Subcutaneous adipose tissue (tissue), 4 donors: ENCODE data around the gene KCNE4. TPM values are rescaled to one million over a fixed set of nuclear protein-coding genes. Genes with fewer than 3 reads are reported as not detected.

Experiments used
- CTCF ChIP-seq: fragments of 450-650 bp; IDR thresholded peaks from one replicate; pipeline ENCODE4 v1.5.1; 2016; ENCODE audit warnings: low read depth, mild to moderate bottlenecking, control low read depth, antibody characterized with exemption, moderate library complexity
- total RNA-seq, 4 donors: library from RNA; depleted of rRNA; stranded (reverse); fragments of >200 nt; gene quantifications; one replicate each; pipeline ENCODE4 v1.1.0, GENCODE V29; 2016

Gene KCNE4
- total RNA-seq, 4 donors from 2014 or later, result 2.9 to 8.5 (median 6.8) TPM

DNA sequence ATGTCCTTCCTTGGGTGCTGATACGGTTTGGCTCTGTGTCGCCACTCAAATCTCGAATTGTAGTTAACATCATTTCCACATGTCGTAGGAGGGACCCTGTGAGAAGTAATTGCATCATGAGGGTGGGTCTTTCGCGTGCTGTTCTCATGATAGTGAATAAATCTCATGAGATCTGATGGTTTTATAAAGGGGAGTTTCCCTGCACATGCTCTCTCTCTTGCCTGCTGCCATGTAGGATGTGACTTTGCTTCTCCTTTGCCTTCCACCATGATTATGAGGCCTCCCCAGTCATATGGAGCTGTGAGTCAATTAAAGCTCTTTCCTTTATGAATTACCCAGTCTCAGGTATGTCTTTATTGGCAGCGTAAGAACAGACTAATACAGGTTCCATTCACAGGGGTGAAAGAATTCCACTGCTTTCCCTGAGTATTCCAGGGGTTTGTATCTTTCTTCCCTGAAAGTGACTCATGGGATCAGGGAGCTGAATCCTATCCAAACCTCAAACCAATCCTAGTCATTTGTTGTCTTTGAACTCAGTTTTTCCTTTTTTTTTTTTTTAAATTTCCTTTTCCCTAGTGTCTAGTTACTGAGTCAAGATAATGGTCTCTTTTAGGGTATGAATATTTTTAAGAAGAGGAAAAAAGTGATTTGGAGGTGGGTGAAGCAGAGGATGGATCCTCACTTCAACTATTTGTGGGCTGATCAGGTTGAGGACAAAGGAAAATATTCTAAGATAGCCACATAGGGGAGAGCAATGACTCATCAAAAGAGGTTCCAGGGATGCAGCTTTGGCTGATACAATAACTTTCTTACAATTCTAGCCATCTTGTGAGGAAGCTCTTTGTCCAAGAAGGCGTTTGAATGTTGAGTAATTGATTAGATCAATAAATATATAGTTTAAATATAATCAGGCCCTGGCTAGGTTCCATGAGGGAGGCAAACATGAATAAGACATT, 19.5 kb upstream of the KCNE4 start:
- TF ChIP-seq CTCF, result no peak

DNA sequence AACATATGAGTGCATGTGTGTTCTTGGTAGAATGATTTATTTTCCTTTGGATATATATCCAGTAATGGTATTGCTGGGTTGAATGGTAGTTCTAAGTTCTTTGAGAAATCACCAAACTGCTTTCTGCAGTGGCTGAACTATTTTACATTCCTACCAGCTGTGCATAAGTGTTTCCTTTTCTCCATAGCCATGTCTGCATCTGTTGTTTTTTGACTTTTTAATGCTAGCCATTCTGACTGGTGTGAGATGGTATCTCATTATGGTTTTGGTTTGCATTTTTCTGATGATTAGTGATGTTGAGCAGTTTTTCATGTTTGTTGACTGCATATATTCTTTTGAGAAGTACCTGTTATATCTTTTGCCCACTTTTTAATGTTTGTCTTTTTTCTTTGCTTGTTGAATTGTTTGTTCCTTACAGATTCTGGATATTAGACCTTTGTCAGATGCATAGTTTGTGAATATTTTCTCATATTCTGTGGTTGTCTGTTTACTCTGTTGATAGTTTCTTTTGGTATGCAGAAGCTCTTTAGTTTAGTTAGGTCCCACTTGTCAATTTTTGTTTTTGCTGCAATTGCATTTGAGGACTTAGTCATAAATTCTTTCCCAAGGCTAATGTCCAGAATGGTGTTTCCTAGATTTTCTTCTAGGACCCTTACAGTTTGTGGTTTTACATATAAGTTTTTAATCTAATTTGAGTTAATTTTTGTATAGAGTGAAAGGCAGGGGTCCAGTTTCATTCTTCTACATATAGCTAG, 17.6 kb upstream of the KCNE4 start:
- TF ChIP-seq CTCF, result no peak

GRCh38 chr2:223036790-223037444, 15.1 kb upstream of the KCNE4 start:
- no peak for TF ChIP-seq CTCF

GRCh38 chr2:223037445-223037800, 14.6 kb upstream of the KCNE4 start:
- TF ChIP-seq CTCF, result no peak

DNA sequence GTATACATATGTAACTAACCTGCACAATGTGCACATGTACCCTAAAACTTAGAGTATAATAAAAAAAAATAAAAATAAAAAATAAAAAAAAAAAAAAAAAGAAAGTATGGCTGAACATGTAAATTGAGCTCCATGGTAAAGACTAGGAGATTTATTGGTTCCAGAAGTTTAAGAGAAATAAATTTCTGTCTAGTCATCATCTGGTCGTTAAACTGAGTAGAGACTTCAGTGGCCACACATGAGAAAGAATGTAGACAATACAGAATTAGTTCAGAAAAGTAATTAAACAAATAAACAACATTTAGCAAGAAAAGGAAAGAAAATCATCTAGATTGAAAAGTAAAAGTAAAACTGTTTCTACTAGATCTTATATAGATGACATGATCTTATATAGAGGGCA, 12.4 kb upstream of the KCNE4 start:
- TF ChIP-seq CTCF, result no peak

GRCh38 chr2:223040527-223040926, 11.5 kb upstream of the KCNE4 start:
- no peak for TF ChIP-seq CTCF
